ENCODE data around the gene RASSF9.

DNA sequence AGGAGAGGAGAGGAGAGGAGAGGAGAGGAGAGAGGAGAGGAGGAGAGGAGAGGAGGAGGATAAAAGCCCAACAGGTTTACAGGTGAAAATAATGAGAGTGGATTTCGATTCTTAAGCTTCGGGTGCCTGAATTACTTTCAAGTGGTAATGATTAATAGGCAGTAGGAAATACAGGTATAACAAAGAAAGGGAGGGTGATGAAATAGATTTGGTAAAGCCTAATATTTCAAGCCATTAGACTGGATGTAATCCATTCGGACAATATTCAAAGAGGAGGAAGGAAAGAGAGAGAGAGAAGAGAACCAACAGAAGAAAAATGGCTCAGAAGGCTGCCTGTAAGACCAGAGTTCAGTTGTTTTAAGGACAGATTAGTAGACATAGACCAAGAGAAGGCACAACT, 76.6 kb downstream of the RASSF9 start:
- TF ChIP-seq, protein P1, sequence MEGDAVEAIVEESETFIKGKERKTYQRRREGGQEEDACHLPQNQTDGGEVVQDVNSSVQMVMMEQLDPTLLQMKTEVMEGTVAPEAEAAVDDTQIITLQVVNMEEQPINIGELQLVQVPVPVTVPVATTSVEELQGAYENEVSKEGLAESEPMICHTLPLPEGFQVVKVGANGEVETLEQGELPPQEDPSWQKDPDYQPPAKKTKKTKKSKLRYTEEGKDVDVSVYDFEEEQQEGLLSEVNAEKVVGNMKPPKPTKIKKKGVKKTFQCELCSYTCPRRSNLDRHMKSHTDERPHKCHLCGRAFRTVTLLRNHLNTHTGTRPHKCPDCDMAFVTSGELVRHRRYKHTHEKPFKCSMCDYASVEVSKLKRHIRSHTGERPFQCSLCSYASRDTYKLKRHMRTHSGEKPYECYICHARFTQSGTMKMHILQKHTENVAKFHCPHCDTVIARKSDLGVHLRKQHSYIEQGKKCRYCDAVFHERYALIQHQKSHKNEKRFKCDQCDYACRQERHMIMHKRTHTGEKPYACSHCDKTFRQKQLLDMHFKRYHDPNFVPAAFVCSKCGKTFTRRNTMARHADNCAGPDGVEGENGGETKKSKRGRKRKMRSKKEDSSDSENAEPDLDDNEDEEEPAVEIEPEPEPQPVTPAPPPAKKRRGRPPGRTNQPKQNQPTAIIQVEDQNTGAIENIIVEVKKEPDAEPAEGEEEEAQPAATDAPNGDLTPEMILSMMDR (IDR thresholded peaks at IDR 0.05 in 4 of 5, conservative IDR thresholded peaks at IDR 0.05 in 1 of 5): no peak
- no peak for TF ChIP-seq POLR2A (IDR thresholded peaks at IDR 0.05)
